HTERT RPE-1 (cell line): Measurements from ENCODE around the gene TYROBP.
"Not testable (repeated sequence)": the region's sequence is repeated elsewhere in the genome, so short reads cannot be mapped to it uniquely, and the experiment has no call there.

ENCODE experiments used
- in situ Hi-C: fragments of 300-500 bp; cut with MboI; formaldehyde crosslinking; loops from 4 replicates; pipeline ENCODE4 v1.14.3; 2020; ENCODE audit warnings: low sequenced_read_pairs

TYROBP gene

GRCh38 chr19:35932291-35932936, 24.3 kb upstream of the TYROBP start:
- in situ Hi-C loops: no loop called here

GRCh38 chr19:35931874-35932202, 23.7 kb upstream of the TYROBP start:
- in situ Hi-C loops: no loop called here

GRCh38 chr19:35931161-35931873, 23.2 kb upstream of the TYROBP start:
- in situ Hi-C loops: no loop called here

GRCh38 chr19:35929876-35930275, 21.8 kb upstream of the TYROBP start:
- in situ Hi-C loops: no loop called here

- in situ Hi-C loops: no loop called here
Observed at GRCh38 chr19:35928507-35928906, 20.4 kb upstream of the TYROBP start.

- in situ Hi-C loops: no loop called here
Observed at GRCh38 chr19:35925501-35925900, 17.4 kb upstream of the TYROBP start.

GRCh38 chr19:35921012-35921411, 12.9 kb upstream of the TYROBP start:
- in situ Hi-C loops: no loop called here

- in situ Hi-C loops: no loop called here
Observed at GRCh38 chr19:35919306-35919705, 11.2 kb upstream of the TYROBP start.

- in situ Hi-C loops: no loop called here
Observed at GRCh38 chr19:35915443-35915842, 7.3 kb upstream of the TYROBP start.

GRCh38 chr19:35913589-35913988, 5.5 kb upstream of the TYROBP start:
- in situ Hi-C loops: no loop called here

- in situ Hi-C loops: no loop called here
Observed at GRCh38 chr19:35911790-35912189, 3.7 kb upstream of the TYROBP start.

- in situ Hi-C loops: no loop called here
Observed at GRCh38 chr19:35911173-35911572, 3.1 kb upstream of the TYROBP start.

- in situ Hi-C loops: not testable (repeated sequence)
Observed at GRCh38 chr19:35910355-35910754, 2.3 kb upstream of the TYROBP start.

GRCh38 chr19:35909684-35910035, 1.6 kb upstream of the TYROBP start:
- in situ Hi-C loops: no loop called here

GRCh38 chr19:35908973-35909683, 1.0 kb upstream of the TYROBP start:
- in situ Hi-C loops: no loop called here

GRCh38 chr19:35907377-35907745, 734 bp downstream of the TYROBP start:
- in situ Hi-C loops: no loop called here

- in situ Hi-C loops: no loop called here
Observed at GRCh38 chr19:35905178-35905727, 2.8 kb downstream of the TYROBP start.

- in situ Hi-C loops: no loop called here
Observed at GRCh38 chr19:35904311-35905068, 3.6 kb downstream of the TYROBP start.

GRCh38 chr19:35903550-35904179, 4.4 kb downstream of the TYROBP start:
- in situ Hi-C loops: no loop called here

- in situ Hi-C loops: no loop called here
Observed at GRCh38 chr19:35902870-35903475, 5.1 kb downstream of the TYROBP start.
